Esophagus muscularis mucosa (tissue), 3 donors: ENCODE data around the gene SIRT7.

Source experiments
- CTCF ChIP-seq, 3 experiments: fragments of 200-600 bp in 2 of 3; fragments of 450-650 bp in 1 of 3; sonication (generic) in 2 of 3; IDR thresholded peaks; one replicate each; pipeline ENCODE4 v1.5.1; 2017 to 2019; ENCODE audit warnings: antibody characterized with exemption in 3 of 3, mild to moderate bottlenecking in 2 of 3, moderate library complexity in 1 of 3
- EP300 ChIP-seq: sonication (generic); formaldehyde crosslinking; IDR thresholded peaks from one replicate; pipeline ENCODE4 v1.6.1; 2017; ENCODE audit warnings: antibody characterized with exemption

GRCh38 chr17:81926451-81927151 lies 8.6 kb upstream of the SIRT7 start:
- TF ChIP-seq EP300 = no peak
- no peak for TF ChIP-seq CTCF (IDR thresholded peaks at IDR 0.05)
